ENCODE measurements around the gene XYLT1.

- TF ChIP-seq EZH2phosphoT487 (IDR thresholded peaks at IDR 0.05; ENCODE audit: insufficient read depth, low read depth): no peak
- no peak for TF ChIP-seq EZH2 (IDR thresholded peaks at IDR 0.05; ENCODE audit: insufficient read depth, poor library complexity, severe bottlenecking)
Observed at GRCh38 chr16:17301593-17302135, 169.1 kb downstream of the XYLT1 start.
